ENCODE data around the gene SMIM32.

- TF ChIP-seq, protein P1, sequence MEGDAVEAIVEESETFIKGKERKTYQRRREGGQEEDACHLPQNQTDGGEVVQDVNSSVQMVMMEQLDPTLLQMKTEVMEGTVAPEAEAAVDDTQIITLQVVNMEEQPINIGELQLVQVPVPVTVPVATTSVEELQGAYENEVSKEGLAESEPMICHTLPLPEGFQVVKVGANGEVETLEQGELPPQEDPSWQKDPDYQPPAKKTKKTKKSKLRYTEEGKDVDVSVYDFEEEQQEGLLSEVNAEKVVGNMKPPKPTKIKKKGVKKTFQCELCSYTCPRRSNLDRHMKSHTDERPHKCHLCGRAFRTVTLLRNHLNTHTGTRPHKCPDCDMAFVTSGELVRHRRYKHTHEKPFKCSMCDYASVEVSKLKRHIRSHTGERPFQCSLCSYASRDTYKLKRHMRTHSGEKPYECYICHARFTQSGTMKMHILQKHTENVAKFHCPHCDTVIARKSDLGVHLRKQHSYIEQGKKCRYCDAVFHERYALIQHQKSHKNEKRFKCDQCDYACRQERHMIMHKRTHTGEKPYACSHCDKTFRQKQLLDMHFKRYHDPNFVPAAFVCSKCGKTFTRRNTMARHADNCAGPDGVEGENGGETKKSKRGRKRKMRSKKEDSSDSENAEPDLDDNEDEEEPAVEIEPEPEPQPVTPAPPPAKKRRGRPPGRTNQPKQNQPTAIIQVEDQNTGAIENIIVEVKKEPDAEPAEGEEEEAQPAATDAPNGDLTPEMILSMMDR (IDR thresholded peaks at IDR 0.05): no peak
- TF ChIP-seq POLR2AphosphoS5 (IDR thresholded peaks at IDR 0.05; ENCODE audit: low read depth, low read length) (no peak), TCF7L2 (IDR thresholded peaks at IDR 0.05; ENCODE audit: low read depth, low read length) (no peak), REST (IDR thresholded peaks at IDR 0.05; ENCODE audit: insufficient read depth in 1 of 2, low read depth in 2 of 2, low read length in 1 of 2) (no peak), SIN3A (IDR thresholded peaks at IDR 0.05; ENCODE audit: borderline replicate concordance, insufficient read depth, low read depth, low read length) (no peak)
These were observed at the start of gene SMIM32 for GRCh38 chr5:136192526-136193321.

Measured in Panc1 (cell line).